Measurements from ENCODE around the gene VPS13C. TPM values are rescaled to one million over a fixed set of nuclear protein-coding genes. Genes with fewer than 3 reads are reported as not detected.

VPS13C gene
- total and polyA plus RNA-seq, 2 donors (not counting 1 experiment from before 2014, with no cell fraction given), result 40.0 to 236 TPM

- Histone ChIP-seq H3K36me3 (replicated peaks in 1 of 2; ENCODE audit: control extremely low read depth in 1 of 2, control insufficient read depth in 1 of 2, extremely low read depth in 1 of 2, insufficient read depth in 2 of 2, low read length in 1 of 2) (no peaks in the 10 kb centered on the region), H3K9ac (ENCODE audit: low read length) (no peak overlapping the region), H3K9me3 (ENCODE audit: control extremely low read depth in 1 of 3, control insufficient read depth in 2 of 3, insufficient read depth in 1 of 3, low read length in 2 of 3) (no peaks in the 10 kb centered on the region), H4K20me1 (ENCODE audit: control insufficient read depth, insufficient read depth, low read length, poor library complexity, severe bottlenecking) (no peaks in the 10 kb centered on the region), H3K27ac (ENCODE audit: low read length in 2 of 2) (no peak overlapping the region), H3K4me1 (ENCODE audit: control insufficient read depth in 2 of 2, insufficient read depth in 2 of 2, low read length in 2 of 2) (no peaks in the 10 kb centered on the region), H3K4me2 (replicated peaks; ENCODE audit: low read depth, low read length, poor library complexity, severe bottlenecking) (no peak overlapping the region), H3K27me3 (replicated peaks in 1 of 4; ENCODE audit: control extremely low read depth in 1 of 4, control insufficient read depth in 3 of 4, insufficient read depth in 4 of 4, low read length in 3 of 4) (peaks cover 0 to 6% (median 0%) of the 10 kb centered on the region in 4 experiments), H3K79me2 (ENCODE audit: control insufficient read depth, insufficient read depth, low read length) (no peaks in the 10 kb centered on the region), H3K4me3 (ENCODE audit: control extremely low read depth in 1 of 5, extremely low read depth in 1 of 5, insufficient read depth in 1 of 5, low read depth in 2 of 5, low read length in 4 of 5) (no peak overlapping the region), H2AFZ (ENCODE audit: insufficient read depth, low read depth, low read length, poor library complexity, severe bottlenecking) (no peak overlapping the region)
- ChIA-PET POLR2A (no interaction called here), CTCF (no interaction called here)
- H3K27me3 Mint-ChIP-seq, result peaks cover 36% of the 10 kb centered on the region
- H3K9me3 Mint-ChIP-seq (ENCODE audit: insufficient read depth), result no peaks in the 10 kb centered on the region
- no peaks in the 10 kb centered on the region for H3K4me1 Mint-ChIP-seq
- no peak overlapping the region for H3K27ac Mint-ChIP-seq
- 88% methylated on average over 7 of the region's 7 CpGs for WGBS (ENCODE audit: insufficient coverage)
- no peak for DNase-seq
- no peak overlapping the region for H3K4me3 Mint-ChIP-seq
- TF ChIP-seq, protein P1, sequence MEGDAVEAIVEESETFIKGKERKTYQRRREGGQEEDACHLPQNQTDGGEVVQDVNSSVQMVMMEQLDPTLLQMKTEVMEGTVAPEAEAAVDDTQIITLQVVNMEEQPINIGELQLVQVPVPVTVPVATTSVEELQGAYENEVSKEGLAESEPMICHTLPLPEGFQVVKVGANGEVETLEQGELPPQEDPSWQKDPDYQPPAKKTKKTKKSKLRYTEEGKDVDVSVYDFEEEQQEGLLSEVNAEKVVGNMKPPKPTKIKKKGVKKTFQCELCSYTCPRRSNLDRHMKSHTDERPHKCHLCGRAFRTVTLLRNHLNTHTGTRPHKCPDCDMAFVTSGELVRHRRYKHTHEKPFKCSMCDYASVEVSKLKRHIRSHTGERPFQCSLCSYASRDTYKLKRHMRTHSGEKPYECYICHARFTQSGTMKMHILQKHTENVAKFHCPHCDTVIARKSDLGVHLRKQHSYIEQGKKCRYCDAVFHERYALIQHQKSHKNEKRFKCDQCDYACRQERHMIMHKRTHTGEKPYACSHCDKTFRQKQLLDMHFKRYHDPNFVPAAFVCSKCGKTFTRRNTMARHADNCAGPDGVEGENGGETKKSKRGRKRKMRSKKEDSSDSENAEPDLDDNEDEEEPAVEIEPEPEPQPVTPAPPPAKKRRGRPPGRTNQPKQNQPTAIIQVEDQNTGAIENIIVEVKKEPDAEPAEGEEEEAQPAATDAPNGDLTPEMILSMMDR (IDR thresholded peaks at IDR 0.05), result no peak
- TF ChIP-seq EZH2 (IDR thresholded peaks at IDR 0.05; ENCODE audit: borderline replicate concordance, insufficient read depth, low read depth, low read length, poor library complexity, severe bottlenecking), result no peak
- ATAC-seq (ENCODE audit: low read depth), result no peak
- intact Hi-C loops (cut with micrococcal nuclease), result no loop called here
Observed at GRCh38 chr15:61816856-61817255, 243.4 kb downstream of the VPS13C start.

GRCh38 chr15:61815356-61816083, 244.7 kb downstream of the VPS13C start:
- Mint-ChIP-seq H3K4me1 (no peaks in the 10 kb centered on the region), H3K4me3 (no peak overlapping the region), H3K9me3 (ENCODE audit: insufficient read depth) (no peaks in the 10 kb centered on the region), H3K27ac (no peak overlapping the region), H3K27me3 (peaks cover 26% of the 10 kb centered on the region)
- Histone ChIP-seq H3K9ac (ENCODE audit: low read length) (no peak overlapping the region), H4K20me1 (ENCODE audit: control insufficient read depth, insufficient read depth, low read length, poor library complexity, severe bottlenecking) (no peaks in the 10 kb centered on the region), H3K79me2 (ENCODE audit: control insufficient read depth, insufficient read depth, low read length) (no peaks in the 10 kb centered on the region), H3K4me2 (replicated peaks; ENCODE audit: low read depth, low read length, poor library complexity, severe bottlenecking) (no peak overlapping the region), H3K4me1 (ENCODE audit: control insufficient read depth in 2 of 2, insufficient read depth in 2 of 2, low read length in 2 of 2) (no peaks in the 10 kb centered on the region), H3K9me3 (ENCODE audit: control extremely low read depth in 1 of 3, control insufficient read depth in 2 of 3, insufficient read depth in 1 of 3, low read length in 2 of 3) (no peaks in the 10 kb centered on the region), H3K27me3 (replicated peaks in 1 of 4; ENCODE audit: control extremely low read depth in 1 of 4, control insufficient read depth in 3 of 4, insufficient read depth in 4 of 4, low read length in 3 of 4) (peaks cover 0 to 6% (median 0%) of the 10 kb centered on the region in 4 experiments), H3K36me3 (replicated peaks in 1 of 2; ENCODE audit: control extremely low read depth in 1 of 2, control insufficient read depth in 1 of 2, extremely low read depth in 1 of 2, insufficient read depth in 2 of 2, low read length in 1 of 2) (no peaks in the 10 kb centered on the region), H2AFZ (ENCODE audit: insufficient read depth, low read depth, low read length, poor library complexity, severe bottlenecking) (no peak overlapping the region), H3K27ac (ENCODE audit: low read length in 2 of 2) (no peak overlapping the region), H3K4me3 (ENCODE audit: control extremely low read depth in 1 of 5, extremely low read depth in 1 of 5, insufficient read depth in 1 of 5, low read depth in 2 of 5, low read length in 4 of 5) (no peak overlapping the region)
- ChIA-PET CTCF (interaction anchor here (1.0 kb wide), 1 partner anchor 18 kb away, joined by 3 read pairs; no protein-coding TSS in a partner anchor), POLR2A (no interaction called here)
- DNase-seq (no peak), ATAC-seq (ENCODE audit: low read depth) (no peak)
- no peak for TF ChIP-seq EZH2 (IDR thresholded peaks at IDR 0.05; ENCODE audit: borderline replicate concordance, insufficient read depth, low read depth, low read length, poor library complexity, severe bottlenecking)
- TF ChIP-seq, protein P1 (IDR thresholded peaks at IDR 0.05), result no peak
- intact Hi-C loops (cut with micrococcal nuclease), result no loop called here
- WGBS (ENCODE audit: insufficient coverage), result 87% methylated on average over 9 of the region's 12 CpGs
